HG03521 (cell line): Measurements from ENCODE around the gene LOXHD1.

ENCODE experiments used
- ATAC-seq: cut with Tn5 transposase; IDR thresholded peaks from one replicate; pipeline ENCODE4 v1.9.1; 2021; ENCODE audit warnings: mild to moderate bottlenecking, moderate library complexity; ENCODE audit not compliant: unreplicated experiment

Gene LOXHD1

GRCh38 chr18:46657115-46657955 lies at the start of gene LOXHD1:
Gene LOXHD1 (minus strand): TSS chr18:46657220. CDS start chr18:46657033, 187 bp downstream.
- no peak for ATAC-seq

GRCh38 chr18:46705521-46705920 lies 48.5 kb upstream of the LOXHD1 start:
- ATAC-seq = no peak

- ATAC-seq = no peak
Observed at GRCh38 chr18:46704816-46705215, 47.8 kb upstream of the LOXHD1 start.

GRCh38 chr18:46704189-46704588 lies 47.2 kb upstream of the LOXHD1 start:
- no peak for ATAC-seq

- no peak for ATAC-seq
Observed at GRCh38 chr18:46702471-46702870, 45.5 kb upstream of the LOXHD1 start.

GRCh38 chr18:46700066-46700824 lies 43.2 kb upstream of the LOXHD1 start:
- no peak for ATAC-seq

GRCh38 chr18:46696702-46697101 lies 39.7 kb upstream of the LOXHD1 start:
- no peak for ATAC-seq

GRCh38 chr18:46696268-46696667 lies 39.2 kb upstream of the LOXHD1 start:
- ATAC-seq = no peak

- ATAC-seq = no peak
Observed at GRCh38 chr18:46693996-46694395, 37.0 kb upstream of the LOXHD1 start.

GRCh38 chr18:46688853-46689525 lies 32.0 kb upstream of the LOXHD1 start:
- no peak for ATAC-seq

- no peak for ATAC-seq
Observed at GRCh38 chr18:46686186-46686585, 29.2 kb upstream of the LOXHD1 start.

GRCh38 chr18:46683252-46683651 lies 26.2 kb upstream of the LOXHD1 start:
- no peak for ATAC-seq

- no peak for ATAC-seq
Observed at GRCh38 chr18:46680784-46681695, 24.0 kb upstream of the LOXHD1 start.

- ATAC-seq = no peak
Observed at GRCh38 chr18:46679846-46680598, 23.0 kb upstream of the LOXHD1 start.

GRCh38 chr18:46678785-46679399 lies 21.9 kb upstream of the LOXHD1 start:
- no peak for ATAC-seq

- no peak for ATAC-seq
Observed at GRCh38 chr18:46678041-46678440, 21.0 kb upstream of the LOXHD1 start.

- no peak for ATAC-seq
Observed at GRCh38 chr18:46677611-46678010, 20.6 kb upstream of the LOXHD1 start.

GRCh38 chr18:46676182-46676835 lies 19.3 kb upstream of the LOXHD1 start:
- ATAC-seq = no peak

- ATAC-seq = no peak
Observed at GRCh38 chr18:46675112-46675511, 18.1 kb upstream of the LOXHD1 start.
